Measurements from ENCODE around the gene AMFR. TPM values are rescaled to one million over a fixed set of nuclear protein-coding genes. Genes with fewer than 3 reads are reported as not detected.

Gene AMFR
- total and polyA plus RNA-seq, 8 donors, result 29.2 to 64.2 (median 47.3) TPM

DNA sequence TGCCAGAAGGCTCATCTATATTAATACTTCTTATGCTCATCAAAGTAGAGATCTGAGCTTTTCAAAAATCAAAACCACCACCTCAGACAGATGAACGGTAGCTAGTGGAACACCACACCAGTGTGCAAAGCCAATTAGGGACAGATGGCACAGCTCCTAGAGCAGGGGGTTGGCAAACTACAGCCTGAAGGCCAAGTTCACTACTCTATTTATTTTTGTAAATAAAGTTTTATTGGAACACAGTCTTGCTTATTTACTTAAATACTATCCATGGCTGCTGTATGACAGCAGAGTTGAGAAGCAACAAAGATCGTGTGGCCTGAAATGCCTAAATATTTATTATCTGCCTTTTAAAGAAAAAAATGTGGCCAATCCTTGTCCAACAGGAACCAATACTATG, 56.8 kb downstream of the AMFR start:
- WGBS, 2 donors, result 75 to 76% methylated on average over 2 of the region's 2 CpGs
- H3K36me3 ChIP-seq, result peaks cover 0 to 25% (median 9%) of the 10 kb centered on the region in 3 donors
- H3K4me3 ChIP-seq, result no peak overlapping the region
- peak overlapping the region in 1 of 4 donors; percentile 39 for H3K27ac ChIP-seq
- intact Hi-C loops (cut with DNase I), result no loop called here
- FAIRE-seq (no peak), ATAC-seq (no peak), DNase-seq (no peak)
- TF ChIP-seq, protein P1, sequence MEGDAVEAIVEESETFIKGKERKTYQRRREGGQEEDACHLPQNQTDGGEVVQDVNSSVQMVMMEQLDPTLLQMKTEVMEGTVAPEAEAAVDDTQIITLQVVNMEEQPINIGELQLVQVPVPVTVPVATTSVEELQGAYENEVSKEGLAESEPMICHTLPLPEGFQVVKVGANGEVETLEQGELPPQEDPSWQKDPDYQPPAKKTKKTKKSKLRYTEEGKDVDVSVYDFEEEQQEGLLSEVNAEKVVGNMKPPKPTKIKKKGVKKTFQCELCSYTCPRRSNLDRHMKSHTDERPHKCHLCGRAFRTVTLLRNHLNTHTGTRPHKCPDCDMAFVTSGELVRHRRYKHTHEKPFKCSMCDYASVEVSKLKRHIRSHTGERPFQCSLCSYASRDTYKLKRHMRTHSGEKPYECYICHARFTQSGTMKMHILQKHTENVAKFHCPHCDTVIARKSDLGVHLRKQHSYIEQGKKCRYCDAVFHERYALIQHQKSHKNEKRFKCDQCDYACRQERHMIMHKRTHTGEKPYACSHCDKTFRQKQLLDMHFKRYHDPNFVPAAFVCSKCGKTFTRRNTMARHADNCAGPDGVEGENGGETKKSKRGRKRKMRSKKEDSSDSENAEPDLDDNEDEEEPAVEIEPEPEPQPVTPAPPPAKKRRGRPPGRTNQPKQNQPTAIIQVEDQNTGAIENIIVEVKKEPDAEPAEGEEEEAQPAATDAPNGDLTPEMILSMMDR (IDR thresholded peaks at IDR 0.05), result no peak
- peaks cover 12 to 18% (median 13%) of the 10 kb centered on the region in 3 donors for H3K4me1 ChIP-seq
- H3K9me3 ChIP-seq, result no peaks in the 10 kb centered on the region
- no peaks in the 10 kb centered on the region for H3K27me3 ChIP-seq

DNA sequence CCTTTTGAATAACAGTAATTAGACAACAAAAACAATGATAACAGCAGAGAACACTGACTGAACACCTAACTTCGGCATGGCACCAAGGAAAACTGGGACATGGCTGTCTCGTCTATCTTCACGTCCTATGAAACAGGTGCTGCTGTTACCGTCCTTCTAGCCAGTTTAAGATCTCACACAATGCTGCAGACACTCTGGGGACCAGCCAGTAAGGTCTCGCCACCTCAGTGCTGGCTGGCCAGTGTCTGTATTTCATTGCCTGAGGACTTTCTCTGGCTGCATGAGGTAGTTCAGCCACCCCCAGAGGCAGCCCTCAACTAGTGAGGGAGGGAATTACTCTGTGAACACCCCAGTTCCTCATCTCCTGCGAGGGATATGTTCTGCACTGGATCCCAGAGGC, 57.6 kb downstream of the AMFR start:
- DNase-seq, result peak in 1 of 6 donors; percentile 2
- Histone ChIP-seq H3K27ac (no peak overlapping the region), H3K9me3 (no peaks in the 10 kb centered on the region), H3K4me1 (peaks cover 12 to 18% (median 13%) of the 10 kb centered on the region in 3 donors), H3K4me3 (no peak overlapping the region), H3K27me3 (no peaks in the 10 kb centered on the region), H3K36me3 (peaks cover 0 to 31% (median 13%) of the 10 kb centered on the region in 3 donors)
- intact Hi-C loops (cut with DNase I), result no loop called here
- TF ChIP-seq, protein P1 (IDR thresholded peaks at IDR 0.05), result no peak
- no peak for FAIRE-seq
- no peak for ATAC-seq
- WGBS, 2 donors, result 92% methylated on average over 6 of the region's 6 CpGs

DNA sequence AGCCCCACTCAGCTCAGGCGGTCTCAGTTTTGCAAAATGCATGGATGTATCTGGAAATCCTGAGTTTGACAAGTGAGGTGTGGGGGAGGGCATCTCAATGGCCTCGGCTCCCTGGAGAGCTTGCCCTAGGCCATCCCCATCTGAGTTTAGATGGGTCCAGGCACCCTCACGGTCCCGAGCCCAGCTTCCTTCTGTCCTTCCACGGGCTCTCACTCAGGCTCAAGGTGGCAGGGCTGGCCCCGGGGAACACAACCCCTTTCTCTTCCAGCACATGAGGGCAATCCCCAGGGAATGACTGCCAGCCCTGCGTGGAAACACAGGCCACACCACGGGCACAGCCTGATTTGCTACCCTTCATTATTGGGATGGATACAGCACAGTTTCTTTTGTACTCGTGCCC, 58.4 kb downstream of the AMFR start:
- H3K4me1 ChIP-seq, result peaks cover 12 to 18% (median 13%) of the 10 kb centered on the region in 3 donors
- 94 to 95% methylated on average over 9 of the region's 9 CpGs for WGBS, 2 donors
- H3K36me3 ChIP-seq, result peaks cover 0 to 38% (median 13%) of the 10 kb centered on the region in 3 donors
- no peak for FAIRE-seq
- peak in 1 of 6 donors; percentile 6 for DNase-seq
- intact Hi-C loops (cut with DNase I), result no loop called here
- no peaks in the 10 kb centered on the region for H3K9me3 ChIP-seq
- no peak overlapping the region for H3K27ac ChIP-seq
- H3K27me3 ChIP-seq, result no peaks in the 10 kb centered on the region
- ATAC-seq, result no peak
- no peak overlapping the region for H3K4me3 ChIP-seq
- TF ChIP-seq, protein P1 (IDR thresholded peaks at IDR 0.05), result no peak

DNA sequence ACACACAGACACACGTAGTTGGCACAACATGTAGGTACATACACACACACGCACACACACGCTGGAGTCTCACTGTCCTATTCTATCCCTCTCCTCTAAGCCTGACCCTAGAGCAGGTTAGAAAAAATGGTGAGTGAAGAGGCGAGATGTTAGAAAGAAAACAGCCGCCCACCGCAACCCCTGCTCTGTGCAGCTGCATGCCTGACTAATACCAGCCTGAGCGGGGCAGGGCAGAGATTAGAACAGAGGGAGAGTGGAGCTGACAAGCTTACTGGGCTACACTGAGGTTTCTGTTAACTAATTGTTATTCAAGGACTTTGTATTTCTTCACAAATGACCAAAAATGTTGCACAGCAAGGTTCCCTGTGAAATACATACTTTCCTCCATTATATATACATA, 59.8 kb downstream of the AMFR start:
- Histone ChIP-seq H3K4me3 (no peak overlapping the region), H3K4me1 (peaks cover 5 to 7% (median 6%) of the 10 kb centered on the region in 3 donors), H3K36me3 (peaks cover 0 to 40% (median 13%) of the 10 kb centered on the region in 3 donors), H3K27me3 (no peaks in the 10 kb centered on the region), H3K27ac (no peak overlapping the region), H3K9me3 (no peaks in the 10 kb centered on the region)
- no peak for FAIRE-seq
- no peak for ATAC-seq
- TF ChIP-seq, protein P1 (IDR thresholded peaks at IDR 0.05), result no peak
- DNase-seq, result peak in 1 of 6 donors; percentile 3
- WGBS, 2 donors, result 88 to 98% methylated on average over 7 of the region's 7 CpGs
- intact Hi-C loops (cut with DNase I), result no loop called here

DNA sequence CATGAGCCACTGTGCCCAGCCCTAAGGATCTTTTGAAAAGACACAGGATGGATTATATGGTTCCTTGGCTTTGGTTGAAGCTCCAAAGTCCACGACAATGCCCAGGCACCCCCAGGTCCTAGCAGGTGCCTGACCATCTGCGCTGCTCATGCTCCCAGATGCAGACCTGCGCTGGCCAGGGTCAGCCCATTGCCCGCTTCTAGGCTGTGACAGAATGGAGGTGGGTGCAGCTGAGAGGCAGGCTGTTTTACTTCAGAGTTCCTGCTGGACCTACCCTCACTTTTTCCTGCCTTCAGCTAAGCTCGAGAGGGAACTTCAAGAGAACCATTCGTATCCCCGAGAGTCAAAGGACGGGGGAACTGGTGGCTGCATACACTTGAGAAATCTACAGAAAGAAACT, 60.5 kb downstream of the AMFR start:
- Histone ChIP-seq H3K36me3 (peaks cover 0 to 40% (median 13%) of the 10 kb centered on the region in 3 donors), H3K4me3 (no peak overlapping the region), H3K4me1 (no peaks in the 10 kb centered on the region), H3K9me3 (no peaks in the 10 kb centered on the region), H3K27me3 (no peaks in the 10 kb centered on the region), H3K27ac (no peak overlapping the region)
- TF ChIP-seq, protein P1 (IDR thresholded peaks at IDR 0.05), result no peak
- FAIRE-seq (no peak), ATAC-seq (no peak), DNase-seq (peak in 2 of 6 donors; percentile 4 to 48)
- 96 to 98% methylated on average over 8 of the region's 8 CpGs for WGBS, 2 donors
- intact Hi-C loops (cut with DNase I), result no loop called here
